Karpas-422 (cell line): ENCODE data around the gene GAS2L3. TPM values are rescaled to one million over a fixed set of nuclear protein-coding genes. Genes with fewer than 3 reads are reported as not detected.

Experiments
- DNase-seq: peaks from one replicate; pipeline ENCODE4 v3.0.0-alpha.2; 2015
- H2AFZ ChIP-seq: fragments of 200-600 bp; sonication (generic); 2 replicates; pipeline ENCODE4 v1.6.1; 2014; ENCODE audit warnings: antibody characterized with exemption, low read length, mixed read lengths
- H3K27ac ChIP-seq: fragments of 200-600 bp; sonication (generic); 2 replicates; pipeline ENCODE4 v1.5.1; 2014; ENCODE audit warnings: mild to moderate bottlenecking, low read length, moderate library complexity
- H3K27me3 ChIP-seq: fragments of 200-600 bp; sonication (generic); 2 replicates; pipeline ENCODE4 v1.6.1; 2014; ENCODE audit warnings: low read length, mixed read lengths
- H3K36me3 ChIP-seq: fragments of 200-600 bp; sonication (generic); 2 replicates; pipeline ENCODE4 v1.6.1; 2014; ENCODE audit warnings: low read length, mixed read lengths; ENCODE audit not compliant: insufficient read depth
- H3K4me1 ChIP-seq: fragments of 200-600 bp; sonication (generic); 2 replicates; pipeline ENCODE4 v1.6.1; 2014; ENCODE audit warnings: mild to moderate bottlenecking, low read length, mixed read lengths
- H3K4me2 ChIP-seq: fragments of 200-600 bp; sonication (generic); 2 replicates; pipeline ENCODE4 v1.6.1; 2014; ENCODE audit warnings: low read length, low read depth, mild to moderate bottlenecking; ENCODE audit not compliant: poor library complexity, severe bottlenecking
- H3K4me3 ChIP-seq: fragments of 200-600 bp; sonication (generic); 2 replicates; pipeline ENCODE4 v1.5.1; 2014; ENCODE audit warnings: mild to moderate bottlenecking, antibody characterized with exemption, low read length, mixed read lengths
- H3K79me2 ChIP-seq: fragments of 200-600 bp; sonication (generic); 2 replicates; pipeline ENCODE4 v1.6.1; 2014; ENCODE audit warnings: mild to moderate bottlenecking, low read length, mixed read lengths
- H3K9ac ChIP-seq: fragments of 200-600 bp; sonication (generic); 2 replicates; pipeline ENCODE4 v1.6.0; 2014; ENCODE audit warnings: low read length
- H3K9me2 ChIP-seq: fragments of 200-600 bp; sonication (generic), shearing (Covaris generic); replicated peaks from 2 replicates; pipeline ENCODE4 v1.6.0; 2014; ENCODE audit warnings: mild to moderate bottlenecking, low read length, moderate library complexity; ENCODE audit not compliant: insufficient read depth
- H3K9me3 ChIP-seq: fragments of 300-700, 200-600 bp; sonication (generic); 2 replicates; pipeline ENCODE4 v1.6.1; 2014; ENCODE audit warnings: low read length, mixed read lengths
- H4K20me1 ChIP-seq: fragments of 200-600 bp; sonication (generic); 2 replicates; pipeline ENCODE4 v1.6.1; 2014; ENCODE audit warnings: mild to moderate bottlenecking, antibody characterized with exemption, low read length, low read depth; ENCODE audit not compliant: insufficient read depth
- total RNA-seq: library from RNA; depleted of rRNA; stranded (reverse); fragments of >200 nt; shearing (Covaris generic); gene quantifications from 2 replicates; pipeline ENCODE4 v1.2.3, GENCODE V29; 2014; ENCODE audit warnings: low replicate concordance; rRNA removed

GAS2L3 gene
- 1.4 and 5.7 TPM in 2 replicates for total RNA-seq

GRCh38 chr12:100573292-100574186 is at the start of gene GAS2L3:
TSS of gene GAS2L3 (plus strand) at chr12:100573684. CDS start at chr12:100594905, 21,221 bp downstream.
- Histone ChIP-seq H3K36me3 (no peaks in the 10 kb centered on the region), H4K20me1 (no peaks in the 10 kb centered on the region), H3K79me2 (no peaks in the 10 kb centered on the region), H3K4me3 (peak within 1 kb of the TSS; percentile 63), H3K9me3 (no peaks in the 10 kb centered on the region), H2AFZ (peak within 1 kb of the TSS; percentile 54), H3K4me2 (peak within 1 kb of the TSS; percentile 75), H3K9me2 (no peaks in the 10 kb centered on the region), H3K27ac (no peak within 1 kb of the TSS), H3K9ac (peak within 1 kb of the TSS; percentile 58), H3K4me1 (peaks cover 14% of the 10 kb centered on the region), H3K27me3 (no peaks in the 10 kb centered on the region)
- peak; percentile 58 for DNase-seq

- no peaks in the 10 kb centered on the region for H3K9me3 ChIP-seq
- H3K9ac ChIP-seq, result no peak overlapping the region
- no peak overlapping the region for H3K4me2 ChIP-seq
- no peaks in the 10 kb centered on the region for H3K4me1 ChIP-seq
- no peaks in the 10 kb centered on the region for H3K27me3 ChIP-seq
- no peaks in the 10 kb centered on the region for H3K36me3 ChIP-seq
- H3K27ac ChIP-seq, result no peak overlapping the region
- H3K79me2 ChIP-seq, result no peaks in the 10 kb centered on the region
- H3K4me3 ChIP-seq, result no peak overlapping the region
- no peaks in the 10 kb centered on the region for H4K20me1 ChIP-seq
- no peak overlapping the region for H2AFZ ChIP-seq
- DNase-seq, result no peak
- H3K9me2 ChIP-seq, result no peaks in the 10 kb centered on the region
These were observed 45.5 kb upstream of the GAS2L3 start for GRCh38 chr12:100528034-100528433.

- no peak for DNase-seq
- Histone ChIP-seq H4K20me1 (no peaks in the 10 kb centered on the region), H3K9me2 (no peaks in the 10 kb centered on the region), H2AFZ (no peak overlapping the region), H3K27me3 (no peaks in the 10 kb centered on the region), H3K9me3 (no peaks in the 10 kb centered on the region), H3K4me1 (no peaks in the 10 kb centered on the region), H3K9ac (no peak overlapping the region), H3K4me3 (no peak overlapping the region), H3K27ac (no peak overlapping the region), H3K79me2 (no peaks in the 10 kb centered on the region), H3K4me2 (no peak overlapping the region), H3K36me3 (no peaks in the 10 kb centered on the region)
These were observed 44.9 kb upstream of the GAS2L3 start for GRCh38 chr12:100528471-100529127.

- Histone ChIP-seq H3K27ac (no peak overlapping the region), H3K9ac (no peak overlapping the region), H3K4me1 (no peaks in the 10 kb centered on the region), H4K20me1 (no peaks in the 10 kb centered on the region), H2AFZ (no peak overlapping the region), H3K9me3 (no peaks in the 10 kb centered on the region), H3K9me2 (no peaks in the 10 kb centered on the region), H3K27me3 (no peaks in the 10 kb centered on the region), H3K4me2 (no peak overlapping the region), H3K4me3 (no peak overlapping the region), H3K79me2 (no peaks in the 10 kb centered on the region), H3K36me3 (no peaks in the 10 kb centered on the region)
- DNase-seq, result no peak
These were observed 43.6 kb upstream of the GAS2L3 start for GRCh38 chr12:100529756-100530350.

GRCh38 chr12:100533376-100533775 is 40.1 kb upstream of the GAS2L3 start:
- no peaks in the 10 kb centered on the region for H3K27me3 ChIP-seq
- H3K4me2 ChIP-seq, result no peak overlapping the region
- no peaks in the 10 kb centered on the region for H3K36me3 ChIP-seq
- no peak overlapping the region for H3K9ac ChIP-seq
- H3K79me2 ChIP-seq, result no peaks in the 10 kb centered on the region
- H3K27ac ChIP-seq, result no peak overlapping the region
- no peaks in the 10 kb centered on the region for H3K9me2 ChIP-seq
- H3K4me3 ChIP-seq, result no peak overlapping the region
- no peak overlapping the region for H2AFZ ChIP-seq
- no peak for DNase-seq
- no peaks in the 10 kb centered on the region for H4K20me1 ChIP-seq
- H3K4me1 ChIP-seq, result no peaks in the 10 kb centered on the region
- no peaks in the 10 kb centered on the region for H3K9me3 ChIP-seq

GRCh38 chr12:100534625-100535227 is 38.8 kb upstream of the GAS2L3 start:
- Histone ChIP-seq H3K4me2 (no peak overlapping the region), H3K9ac (no peak overlapping the region), H3K79me2 (no peaks in the 10 kb centered on the region), H3K27ac (no peak overlapping the region), H3K9me3 (no peaks in the 10 kb centered on the region), H3K36me3 (no peaks in the 10 kb centered on the region), H3K4me1 (no peaks in the 10 kb centered on the region), H2AFZ (no peak overlapping the region), H4K20me1 (no peaks in the 10 kb centered on the region), H3K27me3 (no peaks in the 10 kb centered on the region), H3K9me2 (no peaks in the 10 kb centered on the region), H3K4me3 (no peak overlapping the region)
- DNase-seq, result no peak

- no peak overlapping the region for H3K4me3 ChIP-seq
- no peaks in the 10 kb centered on the region for H3K79me2 ChIP-seq
- H3K36me3 ChIP-seq, result no peaks in the 10 kb centered on the region
- H4K20me1 ChIP-seq, result no peaks in the 10 kb centered on the region
- H2AFZ ChIP-seq, result no peak overlapping the region
- H3K4me1 ChIP-seq, result no peaks in the 10 kb centered on the region
- H3K9me2 ChIP-seq, result no peaks in the 10 kb centered on the region
- no peaks in the 10 kb centered on the region for H3K27me3 ChIP-seq
- H3K4me2 ChIP-seq, result no peak overlapping the region
- peak; percentile 68 for DNase-seq
- H3K9me3 ChIP-seq, result no peaks in the 10 kb centered on the region
- no peak overlapping the region for H3K9ac ChIP-seq
- H3K27ac ChIP-seq, result no peak overlapping the region
These were observed 34.3 kb upstream of the GAS2L3 start for GRCh38 chr12:100539202-100539601.

GRCh38 chr12:100544165-100544564 is 29.3 kb upstream of the GAS2L3 start:
- no peak overlapping the region for H3K4me3 ChIP-seq
- H3K9ac ChIP-seq, result no peak overlapping the region
- DNase-seq, result no peak
- no peaks in the 10 kb centered on the region for H3K4me1 ChIP-seq
- no peak overlapping the region for H3K4me2 ChIP-seq
- H3K9me2 ChIP-seq, result no peaks in the 10 kb centered on the region
- no peaks in the 10 kb centered on the region for H4K20me1 ChIP-seq
- no peak overlapping the region for H3K27ac ChIP-seq
- H3K79me2 ChIP-seq, result no peaks in the 10 kb centered on the region
- H3K36me3 ChIP-seq, result no peaks in the 10 kb centered on the region
- H3K27me3 ChIP-seq, result no peaks in the 10 kb centered on the region
- no peaks in the 10 kb centered on the region for H3K9me3 ChIP-seq
- H2AFZ ChIP-seq, result no peak overlapping the region
